GM19238 (cell line): ENCODE data around the gene TUB.

ENCODE experiments used
- DNase-seq: peaks from one replicate; pipeline ENCODE4 v3.0.0; 2011; ENCODE audit warnings: low spot score; ENCODE audit not compliant: insufficient read length

Gene TUB

GRCh38 chr11:8068605-8069221 is 12.3 kb upstream of the TUB start:
- no peak for DNase-seq

DNA sequence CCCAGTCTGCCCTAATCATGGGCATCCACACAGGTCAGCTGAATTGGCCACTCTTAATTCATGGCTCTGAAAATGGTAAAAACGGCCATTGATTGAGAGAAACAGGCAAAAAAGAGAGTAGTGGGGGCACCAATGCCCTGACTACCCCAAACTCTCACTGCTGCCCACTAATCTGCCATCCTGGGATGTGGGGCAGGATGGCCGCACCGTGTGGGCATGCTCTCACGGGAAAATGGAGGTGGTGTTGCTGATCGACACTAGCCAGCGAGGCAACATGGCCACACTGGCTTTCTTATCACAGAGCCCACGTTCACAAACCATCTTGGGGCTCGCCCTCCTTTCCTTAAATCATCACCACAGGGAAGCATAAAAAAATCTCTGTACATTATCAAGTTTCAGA is 11.2 kb upstream of the TUB start:
- no peak for DNase-seq

- no peak for DNase-seq
Measured at GRCh38 chr11:8070417-8071115, 10.4 kb upstream of the TUB start.

GRCh38 chr11:8071616-8072581 is 9.1 kb upstream of the TUB start:
- no peak for DNase-seq

GRCh38 chr11:8075119-8075726 is 5.8 kb upstream of the TUB start:
- no peak for DNase-seq

GRCh38 chr11:8079111-8079675 is 1.8 kb upstream of the TUB start:
- DNase-seq = no peak

GRCh38 chr11:8080069-8080670 is 841 bp upstream of the TUB start:
- no peak for DNase-seq

- no peak for DNase-seq
Measured at GRCh38 chr11:8081591-8082250, 710 bp downstream of the TUB start.

- DNase-seq = no peak
Measured at GRCh38 chr11:8082391-8083087, 1.5 kb downstream of the TUB start.

DNA sequence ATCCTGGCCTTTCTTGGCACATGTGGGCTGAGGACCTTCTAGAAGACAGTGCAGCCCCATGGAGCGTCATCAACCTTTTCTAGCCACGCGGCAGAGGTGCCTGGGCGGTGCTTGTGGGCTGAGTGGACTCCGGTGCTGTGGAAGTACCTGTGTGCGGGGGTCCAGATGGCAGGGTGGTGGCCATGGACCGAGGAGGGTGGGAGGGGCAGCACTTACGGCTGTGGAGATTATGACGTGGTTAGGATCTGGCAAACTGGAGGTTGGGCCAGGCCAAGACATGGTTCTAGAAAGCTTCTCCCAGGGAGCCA is 2.0 kb downstream of the TUB start:
- no peak for DNase-seq

- no peak for DNase-seq
Measured at GRCh38 chr11:8083871-8084281, 2.9 kb downstream of the TUB start.

DNA sequence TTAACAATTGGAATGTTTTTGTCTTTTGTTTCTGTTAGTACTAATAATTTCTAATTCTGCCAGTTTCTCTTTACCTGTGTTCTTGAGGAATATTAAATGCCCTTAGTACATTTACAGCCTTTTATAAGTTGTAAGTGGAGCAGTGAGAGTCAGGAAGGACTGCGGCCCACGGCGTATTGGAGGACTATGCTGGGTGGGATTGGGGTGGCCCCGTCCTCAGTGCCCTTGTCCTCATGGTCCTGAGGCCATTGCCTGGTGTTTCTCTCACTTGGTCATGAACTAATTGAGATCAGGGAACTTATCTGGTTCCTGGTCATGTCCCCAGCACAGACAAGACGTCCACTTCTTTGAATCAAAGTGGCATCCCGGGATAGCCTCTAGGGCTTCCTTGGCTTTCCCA is 3.3 kb downstream of the TUB start:
- no peak for DNase-seq

DNA sequence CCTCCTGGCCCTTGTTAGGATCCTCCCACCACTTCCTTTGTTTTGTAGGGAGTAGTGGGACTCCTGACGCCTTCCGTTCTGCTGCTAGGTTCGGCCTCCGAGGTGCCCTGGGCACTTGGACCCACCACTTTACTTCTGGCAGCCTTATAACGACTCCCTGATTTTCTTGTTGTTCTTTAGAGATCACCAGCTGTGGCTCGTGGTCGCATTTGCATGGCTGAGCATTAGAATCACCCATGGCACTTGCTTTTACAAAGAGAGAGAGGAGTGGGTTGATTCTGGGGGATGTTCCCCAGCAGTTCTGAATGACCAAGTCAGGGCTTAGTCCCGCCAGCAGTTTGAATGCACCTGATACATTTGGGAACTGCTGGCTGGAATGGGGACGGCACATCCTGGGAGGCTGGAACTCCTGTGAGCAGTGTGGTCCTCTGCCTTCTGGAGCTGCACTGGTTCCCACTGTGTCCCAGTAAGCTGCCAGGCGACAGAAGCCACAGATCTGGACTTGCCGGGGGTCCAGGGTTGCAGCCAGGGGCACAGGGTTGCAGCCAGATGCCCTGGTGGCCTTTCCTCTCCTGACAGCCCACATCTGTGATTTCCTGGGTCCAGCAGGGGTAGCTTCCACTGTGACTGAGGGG is 4.1 kb downstream of the TUB start:
- no peak for DNase-seq

GRCh38 chr11:8086001-8086479 is 5.0 kb downstream of the TUB start:
- no peak for DNase-seq

DNA sequence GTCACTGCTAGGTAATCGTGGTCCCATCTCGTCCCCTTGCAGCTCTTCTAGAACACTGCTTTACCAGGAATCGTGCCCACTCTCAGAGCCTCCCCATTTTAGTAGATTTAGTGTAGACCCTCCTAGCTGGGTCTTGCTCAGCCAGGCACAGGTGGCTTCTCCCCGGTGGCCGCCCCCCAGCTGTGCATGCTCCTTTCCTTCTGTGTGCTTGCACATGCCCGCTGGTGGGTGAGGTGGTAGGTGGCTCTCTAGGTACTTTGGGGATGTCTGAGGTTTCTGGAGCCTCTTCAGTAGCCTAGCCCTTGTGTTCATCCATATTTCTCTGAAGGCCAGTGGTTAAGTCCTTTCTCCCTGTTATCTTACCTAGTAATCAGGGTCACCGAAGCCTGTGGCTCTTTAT is 5.6 kb downstream of the TUB start:
- DNase-seq = no peak

DNA sequence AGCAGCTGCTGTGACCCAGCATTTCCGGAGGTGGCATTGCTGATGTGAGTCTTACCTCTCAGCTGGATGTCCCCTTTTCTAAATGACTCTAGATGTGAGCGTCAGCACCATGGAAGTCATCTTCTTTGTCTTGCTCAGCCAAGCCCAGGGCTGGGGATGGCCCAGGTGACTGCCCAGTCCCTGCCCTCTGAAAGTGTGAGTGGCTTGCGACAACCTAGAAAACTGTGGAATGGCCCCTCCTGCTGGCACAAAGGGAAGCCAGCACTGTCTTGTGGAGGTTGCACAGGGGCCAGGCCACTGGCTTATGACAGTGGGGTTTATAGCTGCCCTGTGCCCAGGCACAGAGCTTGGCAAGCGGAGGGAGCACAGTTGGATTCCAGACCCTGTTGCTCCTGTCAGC is 6.2 kb downstream of the TUB start:
- DNase-seq = no peak

DNA sequence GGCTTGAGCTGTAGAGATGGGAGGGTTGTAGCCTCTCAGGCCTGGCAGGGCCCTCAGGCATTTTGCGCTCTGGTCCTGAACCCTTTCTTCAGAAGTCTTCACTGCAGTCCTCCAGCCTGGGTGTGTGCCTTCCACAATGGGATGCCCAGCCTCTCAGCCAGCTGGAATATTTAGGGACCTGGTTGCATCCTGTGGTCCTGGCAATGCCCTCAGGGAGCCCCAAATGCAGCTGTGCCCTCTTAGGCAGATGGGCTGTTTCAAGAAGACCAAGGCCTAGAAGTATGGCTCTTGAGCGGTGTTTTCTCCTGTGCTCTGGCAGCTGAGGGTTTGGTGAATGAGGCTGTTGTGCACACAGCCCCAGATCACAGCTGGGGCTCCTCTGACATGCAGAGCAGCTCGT is 6.7 kb downstream of the TUB start:
- DNase-seq = no peak

DNA sequence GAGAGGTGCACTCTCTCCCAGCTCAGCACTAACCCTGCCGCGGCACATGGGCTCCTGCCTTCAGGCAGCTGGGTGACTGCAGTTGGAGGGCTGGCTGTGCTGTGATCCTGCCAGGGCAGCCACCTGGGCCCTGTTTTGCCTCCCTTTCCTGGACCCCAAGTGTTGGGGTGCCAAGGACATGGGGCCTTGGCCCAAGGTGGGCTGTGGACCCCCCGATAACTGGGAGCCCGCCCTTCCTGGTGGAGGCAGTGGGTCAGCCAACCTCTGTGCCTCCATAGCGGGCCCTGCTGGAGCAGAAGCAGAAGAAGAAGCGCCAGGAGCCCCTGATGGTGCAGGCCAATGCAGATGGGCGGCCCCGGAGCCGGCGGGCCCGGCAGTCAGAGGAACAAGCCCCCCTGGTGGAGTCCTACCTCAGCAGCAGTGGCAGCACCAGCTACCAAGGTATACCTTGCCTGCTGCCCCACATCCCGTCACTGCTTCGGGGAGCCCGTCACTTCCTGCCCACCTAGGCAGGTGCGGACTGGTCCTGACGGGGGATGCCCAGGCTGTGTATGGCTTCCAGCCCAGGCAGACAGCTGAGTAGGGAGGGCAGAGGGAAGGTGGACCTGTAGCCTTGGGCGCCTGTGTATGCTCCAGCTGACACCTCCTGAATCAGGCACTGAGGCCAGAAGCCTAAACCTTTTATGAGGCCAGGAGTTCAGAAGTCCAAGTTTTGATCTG is 8.9 kb downstream of the TUB start:
- no peak for DNase-seq

- no peak for DNase-seq
Measured at GRCh38 chr11:8090756-8091155, 9.7 kb downstream of the TUB start.
